GM18873 (cell line): ENCODE measurements around the gene LYVE1.
"Not testable (repeated sequence)": the region's sequence is repeated elsewhere in the genome, so short reads cannot be mapped to it uniquely, and the experiment has no call there.

ENCODE experiments used
- ATAC-seq: cut with Tn5 transposase; IDR thresholded peaks from one replicate; pipeline ENCODE4 v1.9.1; 2021; ENCODE audit warnings: mild to moderate bottlenecking, moderate library complexity, moderate number of reproducible peaks; ENCODE audit not compliant: unreplicated experiment, low FRiP score

LYVE1 gene, protein sequence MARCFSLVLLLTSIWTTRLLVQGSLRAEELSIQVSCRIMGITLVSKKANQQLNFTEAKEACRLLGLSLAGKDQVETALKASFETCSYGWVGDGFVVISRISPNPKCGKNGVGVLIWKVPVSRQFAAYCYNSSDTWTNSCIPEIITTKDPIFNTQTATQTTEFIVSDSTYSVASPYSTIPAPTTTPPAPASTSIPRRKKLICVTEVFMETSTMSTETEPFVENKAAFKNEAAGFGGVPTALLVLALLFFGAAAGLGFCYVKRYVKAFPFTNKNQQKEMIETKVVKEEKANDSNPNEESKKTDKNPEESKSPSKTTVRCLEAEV

DNA sequence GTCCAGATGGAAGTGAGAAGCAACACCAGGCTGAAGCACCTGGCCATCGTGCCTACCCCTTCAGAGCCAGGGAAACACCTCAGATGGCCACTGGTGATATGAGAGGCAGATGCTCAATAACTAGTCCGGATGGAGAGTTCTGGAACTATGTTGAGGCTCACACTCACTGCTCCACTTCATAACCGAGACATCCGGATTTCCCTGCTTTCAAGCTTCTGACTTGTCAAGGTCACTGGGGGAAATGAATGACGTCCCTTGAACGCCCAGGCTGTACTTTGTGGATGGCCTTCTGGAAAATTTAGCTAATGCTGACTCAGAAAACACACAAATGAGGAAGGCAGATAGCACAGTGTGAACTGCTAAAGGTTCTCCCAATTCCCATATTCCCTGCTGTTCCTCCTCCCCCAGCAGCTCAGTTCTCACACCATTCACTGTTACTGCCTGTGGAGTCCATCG, at the start of gene LYVE1:
Gene LYVE1 (minus strand): TSS at position 180 of the 456 bp plus-strand sequence. CDS start 133 bp downstream, at position 47.
- ATAC-seq: no peak

DNA sequence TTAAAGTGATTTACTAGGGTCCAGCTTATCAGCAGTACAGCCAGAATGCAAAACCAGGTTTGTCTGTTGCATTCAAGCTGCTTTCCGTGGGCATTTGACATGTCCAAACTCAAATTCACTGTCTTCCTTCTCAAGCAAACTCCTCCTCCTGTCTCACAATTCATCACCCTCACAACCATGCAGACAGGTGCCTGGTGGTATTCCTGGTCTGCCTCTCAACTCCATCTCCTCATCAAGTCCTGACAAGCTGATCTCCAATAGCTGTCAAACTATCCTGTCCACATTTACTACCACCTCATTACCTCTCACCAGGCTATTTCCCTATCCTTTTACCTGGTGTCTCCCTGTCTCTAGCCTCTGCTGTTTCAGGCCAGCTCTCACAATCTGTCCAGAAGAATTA, 49.1 kb upstream of the LYVE1 start:
- ATAC-seq: no peak

GRCh38 chr11:10611979-10612862, 43.8 kb upstream of the LYVE1 start:
- no peak for ATAC-seq

- no peak for ATAC-seq
Measured at GRCh38 chr11:10609636-10610035, 41.2 kb upstream of the LYVE1 start.

DNA sequence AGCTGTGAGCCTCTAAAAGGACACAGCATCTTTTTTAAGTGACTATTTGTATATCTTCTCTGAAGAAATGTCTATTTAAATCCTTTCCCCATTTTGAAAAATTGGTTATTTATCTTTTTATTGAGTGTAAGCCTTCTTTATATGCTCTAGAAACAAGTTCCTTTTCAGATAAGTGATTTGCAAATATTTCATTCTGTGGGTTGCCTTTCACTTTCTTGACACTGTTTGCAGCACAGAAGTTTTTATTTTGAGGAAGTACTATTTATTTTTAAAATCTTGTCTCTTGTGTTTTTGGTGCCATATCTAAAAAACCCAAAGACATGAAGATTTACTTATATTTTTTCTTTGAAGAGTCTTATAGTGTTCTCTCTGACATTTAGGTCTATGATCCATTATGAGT, 40.1 kb upstream of the LYVE1 start:
- no peak for ATAC-seq

DNA sequence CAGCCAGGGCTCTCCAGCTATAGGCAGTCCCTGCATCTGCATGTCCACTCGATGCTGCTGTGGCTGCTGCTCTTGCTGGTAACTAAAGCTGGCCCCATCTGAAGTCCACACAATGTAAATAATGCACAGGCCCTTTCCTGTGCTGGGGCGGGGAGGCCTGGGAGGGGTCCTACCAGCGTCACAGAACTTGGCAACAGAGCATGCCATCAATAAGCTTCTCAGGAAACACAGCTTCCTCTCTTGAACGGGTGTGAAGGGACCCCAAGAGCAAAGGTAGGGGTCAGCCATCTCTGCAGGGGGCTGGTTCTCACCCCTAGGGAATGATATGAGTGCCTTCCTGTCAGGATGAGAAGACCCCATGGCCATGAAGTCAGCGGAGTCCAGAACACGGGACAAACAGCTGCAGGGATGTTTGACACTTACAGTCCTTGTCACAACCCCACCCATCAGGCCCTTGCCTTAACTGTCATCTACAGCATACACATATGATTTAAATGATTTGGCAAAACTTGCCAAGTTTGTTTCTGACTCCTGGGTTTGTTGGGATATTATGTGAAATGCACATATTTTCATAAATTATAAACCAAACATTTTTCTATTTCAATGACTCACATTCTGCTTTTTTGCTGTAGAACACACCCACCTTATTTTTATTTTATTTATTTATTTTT, 39.1 kb upstream of the LYVE1 start:
- ATAC-seq: no peak

- no peak for ATAC-seq
Measured at GRCh38 chr11:10606536-10607208, 38.2 kb upstream of the LYVE1 start.

DNA sequence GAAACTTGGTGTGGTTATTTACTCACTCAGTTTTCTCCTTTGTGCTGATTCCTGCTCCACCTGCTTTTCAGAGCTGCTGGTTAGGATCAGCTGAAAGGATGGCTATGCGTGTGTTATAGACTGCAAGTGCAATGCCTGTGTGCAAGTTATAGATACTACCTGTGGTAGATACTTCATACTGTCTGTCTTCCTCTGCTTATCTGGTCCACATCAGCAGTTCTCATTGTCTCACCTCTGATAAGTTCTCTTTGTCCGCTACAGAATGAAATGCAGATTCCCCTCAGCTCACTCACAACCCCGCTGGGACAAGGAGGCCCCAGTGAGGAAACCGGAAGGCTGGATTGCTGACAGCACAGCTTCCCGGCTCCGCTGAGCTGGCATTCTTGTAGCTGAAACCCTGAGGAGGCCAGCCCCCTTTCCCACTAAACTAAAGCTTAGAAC, 37.5 kb upstream of the LYVE1 start:
- no peak for ATAC-seq

DNA sequence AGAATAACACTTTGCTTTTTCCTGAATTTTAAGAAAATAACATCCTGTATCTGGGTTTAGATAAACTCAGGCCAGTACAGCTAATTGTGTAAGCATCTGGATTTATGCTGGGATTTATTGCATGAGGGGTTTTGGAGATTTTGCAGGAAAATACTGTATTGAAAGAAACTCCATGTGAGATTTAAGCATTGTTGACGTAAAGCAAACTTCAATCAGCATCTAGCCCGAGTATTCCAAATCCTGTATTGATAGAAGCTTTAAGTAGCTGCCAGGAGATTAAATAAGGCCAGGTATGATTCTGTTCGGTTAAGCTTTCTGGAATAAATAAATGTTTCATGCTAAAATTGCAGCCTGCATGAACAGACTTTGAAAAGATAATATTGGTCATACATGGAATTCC, 36.3 kb upstream of the LYVE1 start:
- ATAC-seq: no peak

DNA sequence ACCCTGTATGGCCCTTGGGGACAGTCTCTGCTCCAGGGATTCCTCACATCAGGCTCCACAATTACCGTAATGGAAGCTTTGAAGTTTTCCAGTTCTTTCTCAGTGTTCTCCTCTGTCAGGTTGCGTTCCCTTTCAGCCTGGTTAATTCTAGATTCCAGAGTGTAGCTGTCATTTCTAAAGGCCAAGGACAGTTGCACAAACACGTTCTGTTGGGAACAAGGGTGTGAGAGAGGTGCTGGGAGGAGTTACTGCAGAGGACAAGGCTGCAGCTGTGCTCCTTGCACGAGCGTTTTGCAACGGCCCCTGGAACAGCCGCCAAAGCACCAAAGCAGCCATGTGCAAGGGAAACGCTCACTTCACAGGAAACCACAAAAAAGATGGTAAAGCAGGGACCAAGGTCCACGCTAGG, 35.9 kb upstream of the LYVE1 start:
- ATAC-seq: no peak

DNA sequence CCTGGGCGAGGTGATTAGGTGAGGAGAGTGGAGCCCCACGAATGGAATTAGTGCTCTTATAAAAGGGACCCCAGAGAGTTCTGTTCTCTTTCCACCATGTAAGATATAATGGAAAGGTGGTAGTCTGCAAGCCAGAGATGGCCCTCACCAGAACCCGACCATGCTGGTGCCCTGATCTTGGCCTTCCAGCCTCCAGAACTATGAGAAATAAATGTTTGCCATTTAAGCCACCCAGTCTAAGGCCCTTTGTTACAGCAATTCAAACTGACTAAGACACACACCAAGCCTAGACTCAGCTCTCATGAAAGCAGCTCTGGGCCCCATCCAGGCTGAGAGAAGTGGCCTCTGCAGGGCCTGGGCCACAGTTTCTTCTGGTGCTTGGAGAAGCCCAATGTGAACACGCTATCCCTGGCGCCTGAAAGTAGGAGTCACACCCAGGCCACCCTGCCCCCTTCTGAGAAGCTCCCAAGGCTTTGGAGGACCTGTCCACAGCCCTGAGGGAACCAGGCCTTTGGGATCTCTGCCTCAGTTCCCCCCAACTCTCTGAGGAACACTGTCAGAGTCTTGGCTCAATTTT, 35.3 kb upstream of the LYVE1 start:
- ATAC-seq: no peak

DNA sequence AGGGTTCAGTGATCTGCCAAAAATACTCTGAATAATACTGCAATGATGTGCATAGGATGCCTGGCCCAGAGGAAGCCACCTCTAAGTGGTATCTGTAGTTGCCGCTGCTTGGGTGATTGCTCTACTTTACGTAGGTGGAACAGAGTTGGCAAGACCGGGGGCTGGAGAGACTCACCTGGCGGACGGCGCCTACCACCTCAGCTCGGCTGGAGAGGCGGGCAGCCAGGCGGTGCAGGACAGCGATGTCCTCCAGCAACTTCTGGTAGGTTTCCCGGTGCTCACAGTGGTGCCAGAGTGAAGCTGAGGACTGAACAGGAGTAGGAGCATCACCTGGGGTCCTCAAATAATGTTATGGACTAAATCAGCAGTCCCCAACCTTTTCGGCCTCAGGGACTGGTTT, 34.5 kb upstream of the LYVE1 start:
- no peak for ATAC-seq

- no peak for ATAC-seq
Measured at GRCh38 chr11:10602366-10602765, 33.9 kb upstream of the LYVE1 start.

- no peak for ATAC-seq
Measured at GRCh38 chr11:10601837-10602236, 33.4 kb upstream of the LYVE1 start.

DNA sequence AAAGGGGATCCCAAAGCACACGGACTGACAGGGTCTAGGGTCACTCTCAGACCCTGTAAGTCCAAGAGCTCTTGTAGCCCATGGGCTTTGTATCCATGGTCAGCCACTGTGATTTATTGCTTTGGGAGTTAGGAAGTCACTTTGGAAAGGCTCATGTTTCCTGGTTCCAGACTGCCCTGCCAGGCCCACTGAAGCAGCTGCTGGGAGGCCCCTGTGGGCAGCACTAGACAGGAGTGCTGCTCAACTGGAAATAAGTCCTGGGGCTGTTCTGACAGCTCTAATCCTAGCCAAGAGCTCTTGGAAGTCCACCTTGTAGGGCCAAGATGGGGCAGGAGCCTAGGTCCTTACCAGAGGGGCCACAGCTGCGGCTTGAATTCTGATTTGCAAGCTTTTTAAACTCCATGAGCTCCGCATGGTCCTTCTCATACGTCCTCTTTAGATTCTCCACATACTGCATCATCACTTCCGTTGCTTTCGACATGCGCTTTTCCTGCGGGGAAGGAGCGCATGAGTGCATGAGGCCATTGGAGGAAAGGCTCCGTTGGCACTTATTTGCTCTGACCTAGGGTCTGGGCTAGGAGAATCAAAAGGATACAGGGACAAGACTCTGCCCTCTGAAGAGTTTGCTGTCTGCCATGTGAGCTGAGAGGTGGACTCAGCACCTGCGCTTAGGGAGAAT, 32.2 kb upstream of the LYVE1 start:
- ATAC-seq: no peak

- ATAC-seq: no peak
Measured at GRCh38 chr11:10599388-10600175, 31.1 kb upstream of the LYVE1 start.

DNA sequence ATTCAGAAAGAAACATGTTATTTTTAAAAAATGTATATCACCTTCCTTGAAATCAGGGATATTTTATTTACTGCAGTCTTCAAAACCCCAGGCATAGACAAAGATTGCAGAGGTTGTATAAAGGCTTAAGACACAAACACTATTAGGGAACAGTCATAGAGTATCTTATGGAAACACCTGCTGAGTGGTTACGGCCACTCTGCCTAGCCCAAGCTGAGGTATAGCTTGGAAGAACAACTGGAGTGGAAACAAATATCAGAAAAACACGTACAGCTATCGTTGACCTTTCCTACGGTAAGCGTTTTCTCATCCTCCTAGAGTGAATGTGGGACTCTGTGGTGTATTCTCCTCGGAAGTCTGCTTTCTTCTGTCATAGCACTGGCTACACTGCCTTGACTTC, 30.4 kb upstream of the LYVE1 start:
- no peak for ATAC-seq

GRCh38 chr11:10597877-10598351, 29.4 kb upstream of the LYVE1 start:
- no peak for ATAC-seq

- not testable (repeated sequence) for ATAC-seq
Measured at GRCh38 chr11:10595840-10596239, 27.4 kb upstream of the LYVE1 start.
